ENCODE measurements around the gene GCHFR. TPM values are rescaled to one million over a fixed set of nuclear protein-coding genes. Genes with fewer than 3 reads are reported as not detected.
A peak's percentile ranks its signal among the peaks of the same experiment; 100 is the strongest.

The GCHFR gene
- total and polyA plus RNA-seq, 2 donors (not counting 3 experiments of a cell fraction or from before 2014, with no cell fraction given): 6.3 to 14.2 TPM

GRCh38 chr15:40790718-40791117 is 26.9 kb downstream of the GCHFR start:
- H4K20me1 ChIP-seq (replicated peaks; ENCODE audit: control insufficient read depth, extremely low read depth, insufficient read depth, low read length): no peaks in the 10 kb centered on the region
- CTCF ChIA-PET: interaction anchor here (1.4 to 2.4 kb wide), 3 partner anchors 8 to 201 kb away, joined by 3 to 8 read pairs (median 4); no protein-coding TSS in a partner anchor
- intact Hi-C loops (cut with micrococcal nuclease) (no loop called here), dilution Hi-C loops (cut with MboI; ENCODE audit: extremely low pct_ligation_motif_present, low sequenced_read_pairs) (no loop called here)
- H3K79me2 ChIP-seq (ENCODE audit: control insufficient read depth, insufficient read depth, low read length): peaks cover 27% of the 10 kb centered on the region
- H2AFZ ChIP-seq (ENCODE audit: low read depth, low read length): no peak overlapping the region
- FAIRE-seq (no peak), DNase-seq (ENCODE audit: low read depth, low spot score) (no peak)
- H3K9ac ChIP-seq (replicated peaks; ENCODE audit: extremely low read depth, insufficient read depth, low read length): no peak overlapping the region
- H3K36me3 ChIP-seq (ENCODE audit: control insufficient read depth in 2 of 2, extremely low read depth in 1 of 2, insufficient read depth in 2 of 2, low read length in 2 of 2): no peaks in the 10 kb centered on the region
- no peaks in the 10 kb centered on the region for H3K9me1 ChIP-seq (replicated peaks; ENCODE audit: control insufficient read depth, extremely low read depth, insufficient read depth, low read length)
- POLR2A ChIA-PET: no interaction called here
- TF ChIP-seq FOS (IDR thresholded peaks at IDR 0.05; ENCODE audit: borderline replicate concordance, insufficient read depth, low read length) (peak; percentile 17), MAX (IDR thresholded peaks at IDR 0.05; ENCODE audit: insufficient read depth, insufficient read length) (no peak), JUN (IDR thresholded peaks at IDR 0.05; ENCODE audit: borderline replicate concordance, insufficient read depth, insufficient read length, low read depth) (no peak), CTCF (IDR thresholded peaks at IDR 0.05; ENCODE audit: extremely low read depth in 1 of 2, insufficient read depth in 1 of 2, low read depth in 1 of 2, low read length in 2 of 2) (no peak), GATA2 (IDR thresholded peaks at IDR 0.05; ENCODE audit: insufficient read depth, insufficient read length, low read depth, low read length) (no peak), POLR2AphosphoS5 (IDR thresholded peaks at IDR 0.05; ENCODE audit: insufficient read depth, low read depth, low read length) (no peak), MYC (IDR thresholded peaks at IDR 0.05; ENCODE audit: low read depth, low read length) (no peak)
- H3K4me2 ChIP-seq (ENCODE audit: insufficient read depth, low read length): no peak overlapping the region
- peaks cover 48% of the 10 kb centered on the region for H3K4me1 ChIP-seq (ENCODE audit: control insufficient read depth, extremely low read depth, insufficient read depth, low read length)
- H3K27me3 ChIP-seq (ENCODE audit: control insufficient read depth in 2 of 2, insufficient read depth in 2 of 2, low read length in 2 of 2): no peaks in the 10 kb centered on the region
- H3K27ac ChIP-seq (ENCODE audit: insufficient read depth, low read depth, low read length): peak overlapping the region; percentile 45
- no peak overlapping the region for H3K4me3 ChIP-seq (replicated peaks in 1 of 3; ENCODE audit: insufficient read depth in 1 of 3, low read depth in 1 of 3, low read length in 3 of 3)
- H3K9me3 ChIP-seq (replicated peaks; ENCODE audit: control insufficient read depth, insufficient read depth, low read length): no peaks in the 10 kb centered on the region
- BruUV-seq (replicated peaks): no TSS peak
